ENCODE results near the gene EPS15.

Gene EPS15

GRCh38 chr1:51549901-51550300 is 30.8 kb upstream of the EPS15 start:
- ChIA-PET POLR2A (no interaction called here), CTCF (interaction anchor here (0.6 kb wide), 1 partner anchor 684 kb away, joined by 3 read pairs; no protein-coding TSS in a partner anchor)
- DNase-seq (ENCODE audit: extremely low spot score): no peak
- TF ChIP-seq BHLHE40 (IDR thresholded peaks at IDR 0.05; ENCODE audit: borderline replicate concordance): no peak
- TF ChIP-seq SUZ12 (IDR thresholded peaks at IDR 0.05): no peak
- no peak for TF ChIP-seq FOXA1 (IDR thresholded peaks at IDR 0.05)

GRCh38 chr1:51549016-51549619 is 30.1 kb upstream of the EPS15 start:
- ChIA-PET POLR2A (no interaction called here), CTCF (interaction anchor here (0.6 kb wide), 1 partner anchor 291 kb away, joined by 3 read pairs; no protein-coding TSS in a partner anchor)
- no peak for DNase-seq (ENCODE audit: extremely low spot score)
- TF ChIP-seq HDGF (IDR thresholded peaks at IDR 0.05; ENCODE audit: borderline replicate concordance) (no peak), ARNT (IDR thresholded peaks at IDR 0.05) (no peak), FOXK2 (IDR thresholded peaks at IDR 0.05) (no peak), FOXM1 (IDR thresholded peaks at IDR 0.05; ENCODE audit: borderline replicate concordance) (no peak), BHLHE40 (IDR thresholded peaks at IDR 0.05; ENCODE audit: borderline replicate concordance) (no peak), SUZ12 (IDR thresholded peaks at IDR 0.05) (no peak), ZNF384 (IDR thresholded peaks at IDR 0.05) (no peak), CTBP1 (IDR thresholded peaks at IDR 0.05; ENCODE audit: borderline replicate concordance) (no peak), TARDBP (IDR thresholded peaks at IDR 0.05) (no peak), PKNOX1 (IDR thresholded peaks at IDR 0.05) (no peak), ELF4 (IDR thresholded peaks at IDR 0.05) (no peak), SP1 (IDR thresholded peaks at IDR 0.05) (no peak)

GRCh38 chr1:51543858-51544257 is 24.8 kb upstream of the EPS15 start:
- TF ChIP-seq CTBP1 (IDR thresholded peaks at IDR 0.05; ENCODE audit: borderline replicate concordance): no peak
- TF ChIP-seq BHLHE40 (IDR thresholded peaks at IDR 0.05; ENCODE audit: borderline replicate concordance): no peak
- TF ChIP-seq NFRKB (IDR thresholded peaks at IDR 0.05): no peak
- TF ChIP-seq FOXA1 (IDR thresholded peaks at IDR 0.05): no peak
- TF ChIP-seq HDGF (IDR thresholded peaks at IDR 0.05; ENCODE audit: borderline replicate concordance): no peak
- no peak for TF ChIP-seq SP1 (IDR thresholded peaks at IDR 0.05)
- no peak for TF ChIP-seq SUZ12 (IDR thresholded peaks at IDR 0.05)
- no peak for DNase-seq (ENCODE audit: extremely low spot score)
- POLR2A ChIA-PET: no interaction called here
- CTCF ChIA-PET: no interaction called here

- CTCF ChIA-PET: no interaction called here
- POLR2A ChIA-PET: no interaction called here
- TF ChIP-seq CTBP1 (IDR thresholded peaks at IDR 0.05; ENCODE audit: borderline replicate concordance) (no peak), LEF1 (IDR thresholded peaks at IDR 0.05; ENCODE audit: borderline replicate concordance) (no peak), NFRKB (IDR thresholded peaks at IDR 0.05) (no peak)
- no peak for DNase-seq (ENCODE audit: extremely low spot score)
Measured at GRCh38 chr1:51542158-51542953, 23.3 kb upstream of the EPS15 start.

GRCh38 chr1:51541313-51542050 is 22.4 kb upstream of the EPS15 start:
- CTCF ChIA-PET: no interaction called here
- no peak for TF ChIP-seq ARNT (IDR thresholded peaks at IDR 0.05)
- no peak for TF ChIP-seq SP1 (IDR thresholded peaks at IDR 0.05)
- no peak for TF ChIP-seq HDGF (IDR thresholded peaks at IDR 0.05; ENCODE audit: borderline replicate concordance)
- TF ChIP-seq PKNOX1 (IDR thresholded peaks at IDR 0.05): no peak
- no peak for TF ChIP-seq ELF4 (IDR thresholded peaks at IDR 0.05)
- TF ChIP-seq LEF1 (IDR thresholded peaks at IDR 0.05; ENCODE audit: borderline replicate concordance): no peak
- no peak for TF ChIP-seq CTBP1 (IDR thresholded peaks at IDR 0.05; ENCODE audit: borderline replicate concordance)
- TF ChIP-seq BHLHE40 (IDR thresholded peaks at IDR 0.05; ENCODE audit: borderline replicate concordance): no peak
- no peak for TF ChIP-seq L3MBTL2 (conservative IDR thresholded peaks at IDR 0.05)
- TF ChIP-seq FOXM1 (IDR thresholded peaks at IDR 0.05; ENCODE audit: borderline replicate concordance): no peak
- no peak for TF ChIP-seq ZNF384 (IDR thresholded peaks at IDR 0.05)
- no peak for TF ChIP-seq NFRKB (IDR thresholded peaks at IDR 0.05)
- TF ChIP-seq FOXA1 (IDR thresholded peaks at IDR 0.05): no peak
- no peak for TF ChIP-seq FOXK2 (IDR thresholded peaks at IDR 0.05)
- TF ChIP-seq SUZ12 (IDR thresholded peaks at IDR 0.05): no peak
- POLR2A ChIA-PET: no interaction called here
- DNase-seq (ENCODE audit: extremely low spot score): no peak

GRCh38 chr1:51537568-51537967 is 18.5 kb upstream of the EPS15 start:
- no peak for TF ChIP-seq ELF4 (IDR thresholded peaks at IDR 0.05)
- no peak for DNase-seq (ENCODE audit: extremely low spot score)
- POLR2A ChIA-PET: no interaction called here
- CTCF ChIA-PET: no interaction called here

Data from HEK293T (cell line).